Measurements from ENCODE around the gene ITGA5. TPM values are rescaled to one million over a fixed set of nuclear protein-coding genes. Genes with fewer than 3 reads are reported as not detected.

ITGA5 gene
- total RNA-seq, 1 donor from 2014 or later = 688 TPM

DNA sequence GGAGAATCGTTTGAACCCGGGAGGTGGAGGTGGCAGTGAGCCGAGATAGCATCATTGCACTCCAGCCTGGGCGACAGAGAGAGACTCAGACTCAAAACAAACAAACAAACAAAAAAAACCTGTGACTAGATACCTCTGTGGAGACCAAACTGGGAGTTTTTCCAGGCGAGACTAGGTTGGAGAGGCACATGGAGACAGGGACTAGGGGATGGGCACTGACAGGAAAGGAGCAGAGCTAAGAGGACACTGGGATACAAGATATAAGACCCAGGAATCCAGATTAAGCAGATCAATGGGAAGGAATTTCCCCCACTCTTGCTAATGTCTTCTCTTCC lies 4.7 kb upstream of the ITGA5 start:
- Mint-ChIP-seq H3K27ac (ENCODE audit: unreplicated experiment) (no peak overlapping the region), H3K27me3 (ENCODE audit: unreplicated experiment) (peaks cover 28% of the 10 kb centered on the region), H3K4me3 (ENCODE audit: unreplicated experiment) (no peak overlapping the region), H3K9me3 (ENCODE audit: unreplicated experiment) (no peaks in the 10 kb centered on the region), H3K4me1 (ENCODE audit: unreplicated experiment) (peaks cover 77% of the 10 kb centered on the region), H3K36me3 (ENCODE audit: low read depth, unreplicated experiment) (peaks cover 4% of the 10 kb centered on the region)
- TF ChIP-seq, protein P1, sequence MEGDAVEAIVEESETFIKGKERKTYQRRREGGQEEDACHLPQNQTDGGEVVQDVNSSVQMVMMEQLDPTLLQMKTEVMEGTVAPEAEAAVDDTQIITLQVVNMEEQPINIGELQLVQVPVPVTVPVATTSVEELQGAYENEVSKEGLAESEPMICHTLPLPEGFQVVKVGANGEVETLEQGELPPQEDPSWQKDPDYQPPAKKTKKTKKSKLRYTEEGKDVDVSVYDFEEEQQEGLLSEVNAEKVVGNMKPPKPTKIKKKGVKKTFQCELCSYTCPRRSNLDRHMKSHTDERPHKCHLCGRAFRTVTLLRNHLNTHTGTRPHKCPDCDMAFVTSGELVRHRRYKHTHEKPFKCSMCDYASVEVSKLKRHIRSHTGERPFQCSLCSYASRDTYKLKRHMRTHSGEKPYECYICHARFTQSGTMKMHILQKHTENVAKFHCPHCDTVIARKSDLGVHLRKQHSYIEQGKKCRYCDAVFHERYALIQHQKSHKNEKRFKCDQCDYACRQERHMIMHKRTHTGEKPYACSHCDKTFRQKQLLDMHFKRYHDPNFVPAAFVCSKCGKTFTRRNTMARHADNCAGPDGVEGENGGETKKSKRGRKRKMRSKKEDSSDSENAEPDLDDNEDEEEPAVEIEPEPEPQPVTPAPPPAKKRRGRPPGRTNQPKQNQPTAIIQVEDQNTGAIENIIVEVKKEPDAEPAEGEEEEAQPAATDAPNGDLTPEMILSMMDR (IDR thresholded peaks at IDR 0.05; ENCODE audit: unreplicated experiment) = no peak
- DNase-seq (ENCODE audit: low spot score) = no peak

- H3K36me3 Mint-ChIP-seq (ENCODE audit: low read depth, unreplicated experiment) = peaks cover 14% of the 10 kb centered on the region
- H3K27me3 Mint-ChIP-seq (ENCODE audit: unreplicated experiment) = peaks cover 28% of the 10 kb centered on the region
- no peak for DNase-seq (ENCODE audit: low spot score)
Observed at GRCh38 chr12:54421879-54422250, 2.8 kb upstream of the ITGA5 start.

DNA sequence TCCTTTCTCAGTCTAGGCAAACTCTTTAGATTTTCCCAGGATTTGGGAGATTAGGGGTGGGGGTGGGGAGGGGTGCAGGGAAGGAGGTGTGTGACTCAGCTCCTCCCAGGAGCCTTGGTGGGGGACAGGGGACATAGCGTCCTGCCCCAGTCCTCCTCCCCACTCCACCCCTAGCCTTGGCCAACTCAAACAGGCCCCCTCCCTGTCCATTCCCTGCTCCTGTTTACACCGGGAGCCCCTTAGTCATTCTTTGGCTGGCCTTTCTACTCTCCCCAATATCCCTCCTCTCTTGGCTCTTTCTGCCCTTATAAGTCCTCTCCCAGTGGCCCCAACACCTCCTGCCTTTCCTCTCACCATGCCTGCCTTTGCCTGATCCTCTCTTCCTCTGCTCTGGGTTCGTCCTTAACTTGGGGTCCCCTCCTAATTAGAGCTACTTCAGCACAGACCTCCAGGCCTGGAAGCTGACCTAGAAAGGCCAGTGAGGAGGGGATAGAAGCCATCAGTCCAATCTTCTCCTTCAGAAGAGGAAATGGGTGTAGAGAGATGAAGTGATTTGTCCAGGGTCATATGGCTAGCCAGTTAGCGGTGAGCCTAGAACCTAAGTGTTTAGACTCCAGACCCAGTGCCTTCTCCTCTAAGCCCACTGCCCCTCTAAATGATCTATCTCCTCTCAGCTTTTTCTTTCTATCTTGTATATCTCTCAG lies 2.3 kb upstream of the ITGA5 start:
- Mint-ChIP-seq H3K4me1 (ENCODE audit: unreplicated experiment) (peaks cover 68% of the 10 kb centered on the region), H3K27ac (ENCODE audit: unreplicated experiment) (peak overlapping the region; percentile 87), H3K9me3 (ENCODE audit: unreplicated experiment) (no peaks in the 10 kb centered on the region), H3K27me3 (ENCODE audit: unreplicated experiment) (peaks cover 28% of the 10 kb centered on the region), H3K36me3 (ENCODE audit: low read depth, unreplicated experiment) (peaks cover 18% of the 10 kb centered on the region), H3K4me3 (ENCODE audit: unreplicated experiment) (peak overlapping the region; percentile 52)
- TF ChIP-seq, protein P1 (IDR thresholded peaks at IDR 0.05; ENCODE audit: unreplicated experiment) = no peak
- no peak for DNase-seq (ENCODE audit: low spot score)

More at GRCh38 chr12:54421879-54422250, 2.8 kb upstream of the ITGA5 start:
- H3K9me3 Mint-ChIP-seq (ENCODE audit: unreplicated experiment) = no peaks in the 10 kb centered on the region
- peaks cover 68% of the 10 kb centered on the region for H3K4me1 Mint-ChIP-seq (ENCODE audit: unreplicated experiment)
- TF ChIP-seq, protein P1 (IDR thresholded peaks at IDR 0.05; ENCODE audit: unreplicated experiment) = no peak
- peak overlapping the region; percentile 87 for H3K27ac Mint-ChIP-seq (ENCODE audit: unreplicated experiment)
- H3K4me3 Mint-ChIP-seq (ENCODE audit: unreplicated experiment) = peak overlapping the region; percentile 52

DNA sequence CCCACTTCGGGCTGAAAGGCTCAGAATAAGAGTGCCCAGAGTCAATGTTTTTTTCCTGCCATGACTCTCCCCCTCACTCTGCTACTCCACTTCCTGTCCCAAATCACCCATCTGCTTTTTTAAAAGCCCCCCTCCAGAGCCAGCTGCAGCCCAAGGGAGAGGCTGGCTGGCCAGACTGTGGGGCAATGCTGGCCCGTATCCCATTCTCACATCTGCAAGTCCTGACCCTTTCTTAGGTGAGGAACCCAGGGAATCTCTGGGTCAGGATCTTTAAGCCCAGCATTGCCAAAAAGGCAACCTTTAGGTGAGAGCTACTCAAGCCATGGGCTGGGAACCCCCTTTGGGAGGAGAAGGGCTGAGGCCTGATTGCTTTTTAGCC lies 1.7 kb upstream of the ITGA5 start:
- no peaks in the 10 kb centered on the region for H3K9me3 Mint-ChIP-seq (ENCODE audit: unreplicated experiment)
- peak overlapping the region; percentile 83 for H3K4me3 Mint-ChIP-seq (ENCODE audit: unreplicated experiment)
- peaks cover 19% of the 10 kb centered on the region for H3K36me3 Mint-ChIP-seq (ENCODE audit: low read depth, unreplicated experiment)
- H3K27me3 Mint-ChIP-seq (ENCODE audit: unreplicated experiment) = peaks cover 24% of the 10 kb centered on the region
- no peak for DNase-seq (ENCODE audit: low spot score)
- H3K27ac Mint-ChIP-seq (ENCODE audit: unreplicated experiment) = peak overlapping the region; percentile 95
- H3K4me1 Mint-ChIP-seq (ENCODE audit: unreplicated experiment) = peaks cover 66% of the 10 kb centered on the region
- TF ChIP-seq, protein P1 (IDR thresholded peaks at IDR 0.05; ENCODE audit: unreplicated experiment) = no peak

DNA sequence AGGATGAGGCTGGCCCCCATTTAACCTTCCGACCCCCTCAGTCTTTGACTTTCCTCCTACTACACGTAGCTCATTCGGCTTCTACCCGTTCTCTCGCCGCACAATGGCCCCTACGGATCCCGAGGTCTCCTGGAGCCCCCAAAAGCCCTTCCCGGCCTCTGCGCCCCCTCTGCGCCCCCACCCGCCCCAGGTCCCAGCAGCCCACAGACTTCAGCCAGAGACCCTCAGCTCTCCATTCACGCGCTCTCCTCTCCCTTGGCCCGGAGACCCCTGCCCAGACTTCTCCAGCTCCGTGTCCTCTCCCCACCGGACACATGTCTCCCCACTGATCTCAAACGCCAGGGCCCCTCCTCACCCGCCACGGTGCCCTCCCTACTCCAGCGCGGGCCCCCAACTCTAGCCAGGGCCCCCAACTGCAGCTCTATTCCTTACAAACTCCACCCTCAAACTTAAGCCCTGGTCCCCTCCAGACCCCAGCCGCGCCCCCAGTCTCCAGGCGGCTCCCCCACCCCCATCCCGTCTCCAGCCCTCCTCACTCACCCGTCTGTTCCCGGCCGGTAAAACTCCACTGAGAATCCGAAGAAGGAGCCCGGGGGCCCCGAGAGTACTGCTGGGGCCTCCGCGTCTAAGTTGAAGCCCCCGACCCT lies 502 bp downstream of the ITGA5 start:
- peaks cover 72% of the 10 kb centered on the region for H3K4me1 Mint-ChIP-seq (ENCODE audit: unreplicated experiment)
- DNase-seq (ENCODE audit: low spot score) = no peak
- H3K27ac Mint-ChIP-seq (ENCODE audit: unreplicated experiment) = peak overlapping the region; percentile 95
- H3K36me3 Mint-ChIP-seq (ENCODE audit: low read depth, unreplicated experiment) = peaks cover 15% of the 10 kb centered on the region
- H3K9me3 Mint-ChIP-seq (ENCODE audit: unreplicated experiment) = no peaks in the 10 kb centered on the region
- peaks cover 21% of the 10 kb centered on the region for H3K27me3 Mint-ChIP-seq (ENCODE audit: unreplicated experiment)
- TF ChIP-seq, protein P1 (IDR thresholded peaks at IDR 0.05; ENCODE audit: unreplicated experiment) = no peak
- peak overlapping the region; percentile 99 for H3K4me3 Mint-ChIP-seq (ENCODE audit: unreplicated experiment)

All from endothelial cell (in vitro differentiated cells).